Naive thymus-derived CD8-positive, alpha-beta T cell (primary cell): ENCODE results near the gene ANGEL2. TPM values are rescaled to one million over a fixed set of nuclear protein-coding genes. Genes with fewer than 3 reads are reported as not detected.
"Not testable (repeated sequence)": the region's sequence is repeated elsewhere in the genome, so short reads cannot be mapped to it uniquely, and the experiment has no call there.

Experiments
- ATAC-seq, 2 donors: fragments of 150-1000 bp; cut with Tn5 transposase in 1 of 2; sonication (Bioruptor Pico), chemical (Tn5 transposase) in 1 of 2; 1 replicate in 1 of 2; 2 replicates in 1 of 2; pipeline ENCODE4 v1.10.0; 2021; ENCODE audit warnings: mild to moderate bottlenecking in 2 of 2, moderate library complexity in 2 of 2
- POLR2A ChIA-PET: fragments of 350-600 bp; sonication (Branson Sonifier 250); formaldehyde crosslinking; loops from one replicate; lab custom pipeline; 2021; ENCODE audit warnings: antibody characterized with exemption; lab: Charles Lee
- DNase-seq, 10 donors: peaks; one replicate each; pipeline versions ENCODE4 v3.0.0 to v3.0.0-alpha.2; 2020 to 2022
- H3K27ac Mint-ChIP-seq, 10 donors: one replicate each; pipeline ENCODE4 v1.8.0; 2020 to 2022; ENCODE audit warnings: mild to moderate bottlenecking in 10 of 10, mixed read lengths in 10 of 10, moderate library complexity in 4 of 10, inconsistent platforms in 1 of 10
- H3K27me3 Mint-ChIP-seq, 5 donors: one replicate each; pipeline ENCODE4 v1.8.0; 2021 to 2022; ENCODE audit warnings: mixed read lengths in 5 of 5
- H3K36me3 Mint-ChIP-seq, 3 donors: one replicate each; pipeline ENCODE4 v1.8.0; 2020 to 2022; ENCODE audit warnings: mixed read lengths in 3 of 3, mild to moderate bottlenecking in 2 of 3, inconsistent platforms in 1 of 3
- H3K4me1 Mint-ChIP-seq, 4 donors: one replicate each; pipeline ENCODE4 v1.8.0; 2021 to 2022; ENCODE audit warnings: mixed read lengths in 4 of 4
- H3K4me3 Mint-ChIP-seq, 10 donors: one replicate each; pipeline ENCODE4 v1.8.0; 2020 to 2022; ENCODE audit warnings: mild to moderate bottlenecking in 10 of 10, mixed read lengths in 10 of 10, moderate library complexity in 6 of 10, inconsistent platforms in 1 of 10
- H3K9me3 Mint-ChIP-seq, 9 donors: one replicate each; pipeline ENCODE4 v1.8.0; 2020 to 2022; ENCODE audit warnings: mixed read lengths in 9 of 9, mild to moderate bottlenecking in 3 of 9, inconsistent platforms in 1 of 9, moderate library complexity in 1 of 9
- polyA plus RNA-seq, 3 donors: library from polyadenylated mRNA; unstranded; fragments of 300-500 nt; fragmentation: Illumina TruSeq; gene quantifications; one replicate each; pipeline ENCODE4 v1.2.3, GENCODE V29; 2021
- total RNA-seq, 8 experiments: library from RNA in 2 of 8; stranded (reverse) in 2 of 8; gene quantifications; one replicate each; pipeline ENCODE4 v1.2.3 and lab custom pipeline; 2021 to 2026

ANGEL2 gene
- total and polyA plus RNA-seq, 5 experiments from 2014 or later = 18.5 to 98.5 (median 28.1) TPM

DNA sequence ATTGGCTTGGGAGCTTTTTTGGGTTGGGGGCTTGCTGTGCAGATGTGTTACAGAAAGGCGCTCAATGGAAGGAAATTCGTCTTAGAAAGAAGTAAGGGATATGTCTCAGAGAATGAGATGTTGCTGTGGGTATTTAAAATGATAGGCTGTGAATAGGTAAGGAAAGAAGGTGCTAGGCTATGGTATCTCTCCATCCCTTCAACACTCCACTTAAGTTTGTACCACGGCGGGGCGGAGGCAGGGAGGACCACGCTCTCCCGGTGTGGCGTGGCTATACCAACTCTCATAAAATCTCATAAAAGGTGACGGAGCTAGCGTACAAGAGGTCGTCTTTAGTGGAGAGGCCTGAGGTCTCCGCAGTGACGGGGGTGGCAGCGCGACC, 35.1 kb upstream of the ANGEL2 start:
- POLR2A ChIA-PET = interaction anchor here (1.0 to 1.2 kb wide), 2 partner anchors 36 to 260 kb away, joined by 5 to 8 read pairs; partner anchors contain the start of gene ANGEL2
- H3K27ac Mint-ChIP-seq = peak overlapping the region; percentile 89 to 98 (median 95)
- H3K27me3 Mint-ChIP-seq = peaks cover 11 to 36% (median 14%) of the 10 kb centered on the region in 5 donors
- H3K4me1 Mint-ChIP-seq = peaks cover 15 to 40% (median 34%) of the 10 kb centered on the region in 4 donors
- DNase-seq (no peak), ATAC-seq (peak; percentile 41 to 57)
- H3K9me3 Mint-ChIP-seq = peaks cover 0 to 20% (median 3%) of the 10 kb centered on the region in 9 donors
- peak overlapping the region; percentile 88 to 100 (median 96) for H3K4me3 Mint-ChIP-seq
- peaks cover 0 to 22% (median 6%) of the 10 kb centered on the region in 3 donors for H3K36me3 Mint-ChIP-seq

GRCh38 chr1:213049232-213049631, 33.6 kb upstream of the ANGEL2 start:
- POLR2A ChIA-PET = interaction anchor here (0.6 kb wide), 1 partner anchor 42 kb away, joined by 5 read pairs; no protein-coding TSS in a partner anchor
- H3K4me3 Mint-ChIP-seq = peak overlapping the region in 6 of 10 donors; percentile 1 to 54 (median 36)
- DNase-seq = no peak
- ATAC-seq = no peak
- H3K4me1 Mint-ChIP-seq = peaks cover 15 to 32% (median 28%) of the 10 kb centered on the region in 4 donors
- peaks cover 0 to 20% (median 3%) of the 10 kb centered on the region in 9 donors for H3K9me3 Mint-ChIP-seq
- H3K27ac Mint-ChIP-seq = no peak overlapping the region
- peaks cover 11 to 44% (median 14%) of the 10 kb centered on the region in 5 donors for H3K27me3 Mint-ChIP-seq
- H3K36me3 Mint-ChIP-seq = peaks cover 0 to 22% (median 6%) of the 10 kb centered on the region in 3 donors

- Mint-ChIP-seq H3K4me1 (peaks cover 5 to 10% (median 8%) of the 10 kb centered on the region in 4 donors), H3K36me3 (peaks cover 0 to 19% (median 6%) of the 10 kb centered on the region in 3 donors), H3K27ac (peak overlapping the region in 1 of 10 donors; percentile 30), H3K9me3 (peaks cover 0 to 17% (median under 1%) of the 10 kb centered on the region in 9 donors), H3K27me3 (peaks cover 11 to 44% (median 16%) of the 10 kb centered on the region in 5 donors)
- ATAC-seq, DNase-seq, POLR2A ChIA-PET, H3K4me3 Mint-ChIP-seq: not testable (repeated sequence)
Measured at GRCh38 chr1:213045321-213046226, 29.9 kb upstream of the ANGEL2 start.

GRCh38 chr1:213041443-213041842, 25.8 kb upstream of the ANGEL2 start:
- Mint-ChIP-seq H3K4me3 (no peak overlapping the region), H3K27me3 (peaks cover 5 to 29% (median 10%) of the 10 kb centered on the region in 5 donors), H3K9me3 (no peaks in the 10 kb centered on the region), H3K27ac (no peak overlapping the region), H3K4me1 (peaks cover 0 to 5% (median 2%) of the 10 kb centered on the region in 4 donors), H3K36me3 (no peaks in the 10 kb centered on the region)
- DNase-seq (no peak), ATAC-seq (no peak)
- POLR2A ChIA-PET = no interaction called here

DNA sequence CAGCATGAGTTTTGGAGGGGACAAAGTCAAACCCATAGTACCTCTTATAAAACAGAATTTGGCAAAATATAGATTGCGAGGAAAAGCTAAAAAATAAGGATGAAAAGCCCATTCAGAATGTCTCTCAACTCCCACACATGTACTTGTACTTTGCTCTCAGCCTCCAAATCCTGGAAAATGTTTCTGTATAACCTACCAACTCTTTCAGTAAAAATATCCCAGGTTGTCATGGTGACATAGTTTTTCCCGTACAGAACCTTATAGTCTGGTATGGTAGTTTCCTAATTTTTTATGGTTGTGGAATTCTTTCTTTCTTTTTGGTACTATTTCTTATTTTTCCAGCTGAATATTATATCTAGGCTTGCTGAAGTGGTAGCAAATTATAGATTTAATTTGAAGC, 19.9 kb upstream of the ANGEL2 start:
- ATAC-seq (no peak), DNase-seq (no peak)
- peaks cover 2 to 7% (median 4%) of the 10 kb centered on the region in 3 donors for H3K36me3 Mint-ChIP-seq
- peaks cover 24 to 50% (median 37%) of the 10 kb centered on the region in 5 donors for H3K27me3 Mint-ChIP-seq
- POLR2A ChIA-PET = no interaction called here
- peaks cover 0 to 5% (median 0%) of the 10 kb centered on the region in 9 donors for H3K9me3 Mint-ChIP-seq
- H3K27ac Mint-ChIP-seq = peak overlapping the region in 1 of 10 donors; percentile 65
- no peak overlapping the region for H3K4me3 Mint-ChIP-seq
- H3K4me1 Mint-ChIP-seq = no peaks in the 10 kb centered on the region

GRCh38 chr1:213034713-213035112, 19.0 kb upstream of the ANGEL2 start:
- peaks cover 2 to 7% (median 4%) of the 10 kb centered on the region in 3 donors for H3K36me3 Mint-ChIP-seq
- no peak for DNase-seq
- no peak overlapping the region for H3K4me3 Mint-ChIP-seq
- H3K4me1 Mint-ChIP-seq = no peaks in the 10 kb centered on the region
- no peak overlapping the region for H3K27ac Mint-ChIP-seq
- ATAC-seq = no peak
- H3K27me3 Mint-ChIP-seq = peaks cover 30 to 59% (median 43%) of the 10 kb centered on the region in 5 donors
- H3K9me3 Mint-ChIP-seq = peaks cover 0 to 5% (median 0%) of the 10 kb centered on the region in 9 donors
- POLR2A ChIA-PET = no interaction called here

DNA sequence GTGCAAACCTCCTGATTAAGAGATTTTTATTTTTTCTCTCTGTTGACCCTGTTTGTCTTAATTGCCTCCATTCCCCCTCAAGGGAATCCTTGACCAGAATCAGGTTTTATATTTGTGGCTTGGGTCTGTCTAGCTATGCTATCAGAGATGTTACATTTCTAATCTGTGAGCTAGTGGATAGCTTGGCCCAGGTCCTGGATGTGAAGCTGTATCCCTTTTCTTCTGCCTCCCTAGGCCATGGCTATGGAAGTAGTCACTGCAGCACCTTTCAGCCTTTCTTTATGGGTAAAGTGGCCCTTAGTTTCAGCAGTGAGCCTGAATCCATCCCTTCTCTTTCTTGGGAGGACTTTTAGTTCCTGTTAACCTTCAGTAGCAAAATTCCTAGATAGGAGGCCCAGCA, 17.0 kb upstream of the ANGEL2 start:
- peaks cover 36 to 72% (median 47%) of the 10 kb centered on the region in 5 donors for H3K27me3 Mint-ChIP-seq
- H3K4me1 Mint-ChIP-seq = no peaks in the 10 kb centered on the region
- POLR2A ChIA-PET = no interaction called here

DNA sequence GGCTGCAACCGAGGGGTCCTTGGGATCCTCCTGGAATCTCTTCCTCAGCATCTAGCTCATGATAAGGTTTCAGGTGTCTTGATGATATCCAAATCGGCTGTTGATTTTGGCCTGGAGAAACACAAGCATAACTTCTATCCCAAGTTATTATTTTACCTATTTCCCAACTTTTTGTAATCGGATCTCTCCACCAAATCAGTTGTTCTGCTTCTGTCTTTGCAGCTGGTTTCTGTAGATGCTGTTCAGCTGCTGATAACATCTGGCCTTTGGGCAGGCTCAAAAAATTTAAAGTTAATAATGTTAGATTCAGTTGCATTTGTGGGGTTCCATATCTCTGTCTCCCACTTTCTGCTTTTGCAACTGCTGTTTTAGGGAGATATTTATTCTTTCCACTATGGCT, 11.4 kb upstream of the ANGEL2 start:
- Mint-ChIP-seq H3K27me3 (peaks cover 32 to 85% (median 40%) of the 10 kb centered on the region in 5 donors), H3K36me3 (peaks cover 0 to 15% (median 0%) of the 10 kb centered on the region in 3 donors), H3K9me3 (peaks cover 0 to 15% (median 3%) of the 10 kb centered on the region in 9 donors)
- H3K27ac Mint-ChIP-seq, DNase-seq, ATAC-seq, H3K4me1 Mint-ChIP-seq, H3K4me3 Mint-ChIP-seq, POLR2A ChIA-PET: not testable (repeated sequence)

More for the DNA sequence above, 17.0 kb upstream of the ANGEL2 start:
- no peak for ATAC-seq
- Mint-ChIP-seq H3K27ac (no peak overlapping the region), H3K4me3 (no peak overlapping the region), H3K36me3 (peaks cover 2 to 7% (median 4%) of the 10 kb centered on the region in 3 donors), H3K9me3 (peaks cover 0 to 5% (median 0%) of the 10 kb centered on the region in 9 donors)
- DNase-seq = no peak

DNA sequence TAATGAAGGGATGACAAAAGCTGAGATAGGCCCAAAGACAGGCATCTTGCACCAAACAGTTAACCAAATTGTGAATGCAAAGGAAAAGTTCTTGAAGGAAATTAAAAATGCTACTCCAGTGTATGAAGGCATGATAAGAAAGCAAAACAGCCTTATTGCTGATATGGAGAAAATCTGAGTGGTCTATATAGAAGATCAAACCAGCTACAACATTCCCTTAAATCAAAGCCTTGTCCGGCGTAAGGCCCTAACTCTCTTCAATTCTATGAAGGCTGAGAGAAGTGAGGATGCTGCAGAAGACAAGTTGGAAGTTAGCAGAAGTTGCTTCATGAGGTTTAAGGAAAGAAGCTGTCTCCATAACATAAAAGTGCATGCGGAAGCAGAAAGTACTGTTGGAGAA, 4.3 kb upstream of the ANGEL2 start:
- peaks cover 0 to 6% (median 4%) of the 10 kb centered on the region in 4 donors for H3K4me1 Mint-ChIP-seq
- POLR2A ChIA-PET = no interaction called here
- ATAC-seq = no peak
- no peak overlapping the region for H3K27ac Mint-ChIP-seq
- DNase-seq = no peak
- H3K36me3 Mint-ChIP-seq = peaks cover 0 to 2% (median 0%) of the 10 kb centered on the region in 3 donors
- H3K9me3 Mint-ChIP-seq = peaks cover 0 to 2% (median 0%) of the 10 kb centered on the region in 9 donors
- H3K27me3 Mint-ChIP-seq = peaks cover 8 to 20% (median 11%) of the 10 kb centered on the region in 5 donors
- H3K4me3 Mint-ChIP-seq = no peak overlapping the region

GRCh38 chr1:213019450-213019849, 3.8 kb upstream of the ANGEL2 start:
- ATAC-seq (no peak), DNase-seq (no peak)
- no peaks in the 10 kb centered on the region for H3K36me3 Mint-ChIP-seq
- POLR2A ChIA-PET = no interaction called here
- H3K27ac Mint-ChIP-seq = no peak overlapping the region
- no peak overlapping the region for H3K4me3 Mint-ChIP-seq
- peaks cover 7 to 16% (median 11%) of the 10 kb centered on the region in 5 donors for H3K27me3 Mint-ChIP-seq
- peaks cover 3 to 11% (median 7%) of the 10 kb centered on the region in 4 donors for H3K4me1 Mint-ChIP-seq
- H3K9me3 Mint-ChIP-seq = no peaks in the 10 kb centered on the region

DNA sequence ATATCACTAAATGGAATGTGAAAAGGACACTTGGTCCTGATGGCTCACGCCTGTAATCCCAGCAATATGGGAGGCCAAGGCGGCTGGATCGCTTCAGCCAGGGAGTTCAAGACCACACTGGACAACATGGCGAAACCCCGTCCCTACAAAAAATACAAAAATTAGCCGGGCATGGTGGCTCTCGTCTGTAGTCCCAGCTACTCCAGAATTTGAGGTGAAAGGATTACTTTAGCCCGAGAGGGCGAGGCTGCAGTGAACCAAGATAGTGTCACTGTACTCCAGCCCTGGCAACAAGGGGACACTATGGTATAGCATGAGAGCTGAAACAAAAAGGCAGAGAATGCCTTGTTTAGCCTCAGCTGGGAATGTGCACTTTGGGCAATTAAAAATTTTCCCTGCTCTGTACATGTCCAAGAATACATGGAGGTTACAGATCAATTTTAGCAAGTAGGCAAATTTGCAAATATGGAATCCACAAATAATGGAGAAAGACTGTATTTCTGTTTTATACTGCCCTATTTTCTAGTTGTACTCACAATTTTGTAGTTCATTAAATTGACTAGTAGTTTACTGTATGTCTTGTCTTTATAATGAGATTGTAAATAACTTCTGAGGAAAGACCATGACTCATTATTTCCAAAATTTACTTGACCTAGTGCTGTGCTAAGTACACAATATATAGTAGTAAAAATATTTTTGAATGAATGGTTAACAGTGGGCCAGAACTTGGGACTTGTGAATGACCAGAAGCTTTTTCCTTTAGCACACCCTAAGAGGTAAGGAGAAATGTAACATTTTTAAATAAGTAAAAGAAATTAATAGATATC, 2.0 kb upstream of the ANGEL2 start:
- ATAC-seq = no peak
- H3K4me1 Mint-ChIP-seq = peaks cover 11 to 26% (median 21%) of the 10 kb centered on the region in 4 donors

DNA sequence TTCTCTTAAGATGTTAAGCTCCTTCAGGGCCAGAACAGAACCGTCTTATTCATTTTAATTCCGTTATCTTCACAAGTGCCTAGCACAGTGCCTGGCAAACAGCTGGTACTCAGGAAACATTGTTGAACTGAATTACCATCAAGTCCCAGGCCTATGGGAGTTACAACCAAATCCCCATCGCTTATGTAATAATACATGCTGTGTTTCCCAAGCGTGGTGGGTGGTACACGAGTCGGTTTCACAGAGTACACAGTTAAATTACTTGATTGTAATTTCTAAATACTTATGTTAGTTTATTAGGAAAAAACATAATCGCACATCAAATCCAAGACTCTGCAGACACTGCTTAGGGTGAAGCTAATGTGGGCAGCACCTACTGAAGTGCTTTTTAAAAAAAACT, 1.0 kb downstream of the ANGEL2 start:
- Mint-ChIP-seq H3K27ac (peak overlapping the region; percentile 96 to 100 (median 100)), H3K4me3 (peak overlapping the region; percentile 94 to 100 (median 100)), H3K4me1 (peaks cover 22 to 43% (median 37%) of the 10 kb centered on the region in 4 donors), H3K27me3 (no peaks in the 10 kb centered on the region), H3K9me3 (no peaks in the 10 kb centered on the region), H3K36me3 (peaks cover 0 to 35% (median 2%) of the 10 kb centered on the region in 3 donors)
- no peak for ATAC-seq
- POLR2A ChIA-PET = interaction anchor here (1.3 to 1.8 kb wide), 2 partner anchors 36 to 224 kb away, joined by 4 to 8 read pairs; partner anchors contain the start of genes NSL1 and RPS6KC1
- DNase-seq = no peak

More for the DNA sequence above, 2.0 kb upstream of the ANGEL2 start:
- H3K27me3 Mint-ChIP-seq = peaks cover 0 to 3% (median 2%) of the 10 kb centered on the region in 5 donors
- H3K36me3 Mint-ChIP-seq = peaks cover 0 to 11% (median 0%) of the 10 kb centered on the region in 3 donors
- no peak overlapping the region for H3K4me3 Mint-ChIP-seq
- no peaks in the 10 kb centered on the region for H3K9me3 Mint-ChIP-seq
- no peak overlapping the region for H3K27ac Mint-ChIP-seq
- no peak for DNase-seq
- POLR2A ChIA-PET = no interaction called here
